ENCODE measurements around the gene GFAP.

Gene GFAP

GRCh38 chr17:44902135-44902760, 13.1 kb downstream of the GFAP start:
- no peak overlapping the region for H2AFZ ChIP-seq (ENCODE audit: low read length)
- H3K27ac ChIP-seq (replicated peaks; ENCODE audit: low read length) = no peak overlapping the region
- no peak overlapping the region for H3K18ac ChIP-seq (ENCODE audit: low read length)
- no peak overlapping the region for H4K8ac ChIP-seq (ENCODE audit: low read depth, low read length)
- peaks cover 5% of the 10 kb centered on the region for H3K79me1 ChIP-seq (ENCODE audit: low read depth, low read length)
- WGBS, 2 donors (ENCODE audit: extremely low coverage in 2 of 2, insufficient read length in 2 of 2, insufficient replicate concordance in 1 of 2) = no CpG with 5 or more reads among the region's 17 CpGs
- H2BK12ac ChIP-seq (ENCODE audit: low read length) = no peak overlapping the region
- no peak overlapping the region for H2BK15ac ChIP-seq (ENCODE audit: low read length)
- no peak overlapping the region for H3K4me2 ChIP-seq (ENCODE audit: insufficient read depth, low read length, poor library complexity, severe bottlenecking)
- no peak overlapping the region for H2BK5ac ChIP-seq (ENCODE audit: low read length)
- H2AK5ac ChIP-seq (ENCODE audit: low read depth, low read length) = no peak overlapping the region
- H3K36me3 ChIP-seq (replicated peaks in 1 of 2; ENCODE audit: control insufficient read depth in 2 of 2, insufficient read depth in 2 of 2, low read length in 2 of 2) = peaks cover 0 to 2% of the 10 kb centered on the region in 2 donors
- H3K27me3 ChIP-seq (ENCODE audit: control insufficient read depth in 3 of 3, insufficient read depth in 3 of 3, low read depth in 1 of 3, low read length in 3 of 3) = peaks cover 0 to under 1% (median 0%) of the 10 kb centered on the region in 3 experiments
- H3K23ac ChIP-seq (ENCODE audit: low read depth, low read length, poor library complexity) = no peak overlapping the region
- no peak overlapping the region for H3K14ac ChIP-seq (ENCODE audit: low read length)
- no peak overlapping the region for H3K4me3 ChIP-seq (ENCODE audit: low read length in 2 of 2)
- no peak overlapping the region for H3K4ac ChIP-seq (ENCODE audit: low read length)
- H4K91ac ChIP-seq (ENCODE audit: low read depth, low read length, poor library complexity) = no peak overlapping the region
- H3K4me1 ChIP-seq (ENCODE audit: control insufficient read depth in 2 of 2, insufficient read depth in 1 of 2, low read depth in 1 of 2, low read length in 2 of 2) = peaks cover 1 to 17% of the 10 kb centered on the region in 2 donors
- no peaks in the 10 kb centered on the region for H3K9me3 ChIP-seq (replicated peaks in 1 of 2; ENCODE audit: control insufficient read depth in 2 of 2, insufficient read depth in 1 of 2, low read depth in 1 of 2, low read length in 2 of 2)
- no peak for DNase-seq (ENCODE audit: low spot score)
- no peak overlapping the region for H2BK120ac ChIP-seq (ENCODE audit: low read depth, low read length)
- H3K9ac ChIP-seq (ENCODE audit: low read depth, low read length, poor library complexity) = no peak overlapping the region

- H2BK5ac ChIP-seq (ENCODE audit: low read length) = no peak overlapping the region
- H2AK5ac ChIP-seq (ENCODE audit: low read depth, low read length) = no peak overlapping the region
- no peak overlapping the region for H4K91ac ChIP-seq (ENCODE audit: low read depth, low read length, poor library complexity)
- no peak overlapping the region for H3K18ac ChIP-seq (ENCODE audit: low read length)
- peaks cover 1 to 16% of the 10 kb centered on the region in 2 donors for H3K4me1 ChIP-seq (ENCODE audit: control insufficient read depth in 2 of 2, insufficient read depth in 1 of 2, low read depth in 1 of 2, low read length in 2 of 2)
- peaks cover 2 to 3% of the 10 kb centered on the region in 2 donors for H3K36me3 ChIP-seq (replicated peaks in 1 of 2; ENCODE audit: control insufficient read depth in 2 of 2, insufficient read depth in 2 of 2, low read length in 2 of 2)
- H3K4ac ChIP-seq (ENCODE audit: low read length) = no peak overlapping the region
- no peak overlapping the region for H3K9ac ChIP-seq (ENCODE audit: low read depth, low read length, poor library complexity)
- DNase-seq (ENCODE audit: low spot score) = no peak
- no peak overlapping the region for H2AFZ ChIP-seq (ENCODE audit: low read length)
- H4K8ac ChIP-seq (ENCODE audit: low read depth, low read length) = no peak overlapping the region
- no peak overlapping the region for H3K4me2 ChIP-seq (ENCODE audit: insufficient read depth, low read length, poor library complexity, severe bottlenecking)
- no peak overlapping the region for H2BK120ac ChIP-seq (ENCODE audit: low read depth, low read length)
- H3K14ac ChIP-seq (ENCODE audit: low read length) = no peak overlapping the region
- H3K9me3 ChIP-seq (replicated peaks in 1 of 2; ENCODE audit: control insufficient read depth in 2 of 2, insufficient read depth in 1 of 2, low read depth in 1 of 2, low read length in 2 of 2) = no peaks in the 10 kb centered on the region
- H3K27me3 ChIP-seq (ENCODE audit: control insufficient read depth in 3 of 3, insufficient read depth in 3 of 3, low read depth in 1 of 3, low read length in 3 of 3) = no peaks in the 10 kb centered on the region
- no peak overlapping the region for H3K4me3 ChIP-seq (ENCODE audit: low read length in 2 of 2)
- no CpG with 5 or more reads among the region's 4 CpGs for WGBS, 2 donors (ENCODE audit: extremely low coverage in 2 of 2, insufficient read length in 2 of 2, insufficient replicate concordance in 1 of 2)
- no peak overlapping the region for H2BK15ac ChIP-seq (ENCODE audit: low read length)
- H3K23ac ChIP-seq (ENCODE audit: low read depth, low read length, poor library complexity) = no peak overlapping the region
- H2BK12ac ChIP-seq (ENCODE audit: low read length) = no peak overlapping the region
- H3K79me1 ChIP-seq (ENCODE audit: low read depth, low read length) = peaks cover 5% of the 10 kb centered on the region
- no peak overlapping the region for H3K27ac ChIP-seq (replicated peaks; ENCODE audit: low read length)
These were observed 13.8 kb downstream of the GFAP start for GRCh38 chr17:44901411-44901921.

GRCh38 chr17:44900894-44901293, 14.4 kb downstream of the GFAP start:
- H2BK12ac ChIP-seq (ENCODE audit: low read length) = no peak overlapping the region
- H3K9ac ChIP-seq (ENCODE audit: low read depth, low read length, poor library complexity) = no peak overlapping the region
- H3K23ac ChIP-seq (ENCODE audit: low read depth, low read length, poor library complexity) = no peak overlapping the region
- no peak overlapping the region for H3K18ac ChIP-seq (ENCODE audit: low read length)
- H3K4me2 ChIP-seq (ENCODE audit: insufficient read depth, low read length, poor library complexity, severe bottlenecking) = no peak overlapping the region
- H3K27ac ChIP-seq (replicated peaks; ENCODE audit: low read length) = no peak overlapping the region
- no peak overlapping the region for H2AK5ac ChIP-seq (ENCODE audit: low read depth, low read length)
- no peak overlapping the region for H4K8ac ChIP-seq (ENCODE audit: low read depth, low read length)
- no peak overlapping the region for H3K14ac ChIP-seq (ENCODE audit: low read length)
- H3K36me3 ChIP-seq (replicated peaks in 1 of 2; ENCODE audit: control insufficient read depth in 2 of 2, insufficient read depth in 2 of 2, low read length in 2 of 2) = peaks cover 2 to 8% of the 10 kb centered on the region in 2 donors
- no peaks in the 10 kb centered on the region for H3K27me3 ChIP-seq (ENCODE audit: control insufficient read depth in 3 of 3, insufficient read depth in 3 of 3, low read depth in 1 of 3, low read length in 3 of 3)
- WGBS, 2 donors (ENCODE audit: extremely low coverage in 2 of 2, insufficient read length in 2 of 2, insufficient replicate concordance in 1 of 2) = no CpG with 5 or more reads among the region's 3 CpGs
- H3K4me1 ChIP-seq (ENCODE audit: control insufficient read depth in 2 of 2, insufficient read depth in 1 of 2, low read depth in 1 of 2, low read length in 2 of 2) = peaks cover under 1 to 10% of the 10 kb centered on the region in 2 donors
- peaks cover 5% of the 10 kb centered on the region for H3K79me1 ChIP-seq (ENCODE audit: low read depth, low read length)
- no peak overlapping the region for H2AFZ ChIP-seq (ENCODE audit: low read length)
- no peak for DNase-seq (ENCODE audit: low spot score)
- H3K9me3 ChIP-seq (replicated peaks in 1 of 2; ENCODE audit: control insufficient read depth in 2 of 2, insufficient read depth in 1 of 2, low read depth in 1 of 2, low read length in 2 of 2) = no peaks in the 10 kb centered on the region
- H3K4ac ChIP-seq (ENCODE audit: low read length) = no peak overlapping the region
- no peak overlapping the region for H2BK5ac ChIP-seq (ENCODE audit: low read length)
- no peak overlapping the region for H3K4me3 ChIP-seq (ENCODE audit: low read length in 2 of 2)
- no peak overlapping the region for H2BK120ac ChIP-seq (ENCODE audit: low read depth, low read length)
- no peak overlapping the region for H2BK15ac ChIP-seq (ENCODE audit: low read length)
- H4K91ac ChIP-seq (ENCODE audit: low read depth, low read length, poor library complexity) = no peak overlapping the region

- Histone ChIP-seq H2BK120ac (ENCODE audit: low read depth, low read length) (no peak within 1 kb of the TSS), H3K4me1 (ENCODE audit: control insufficient read depth in 2 of 2, insufficient read depth in 1 of 2, low read depth in 1 of 2, low read length in 2 of 2) (peaks cover 0 to 3% of the 10 kb centered on the region in 2 donors), H3K27ac (replicated peaks; ENCODE audit: low read length) (peak within 1 kb of the TSS; percentile 76), H2BK5ac (ENCODE audit: low read length) (peak within 1 kb of the TSS; percentile 98), H4K8ac (ENCODE audit: low read depth, low read length) (no peak within 1 kb of the TSS), H3K36me3 (replicated peaks in 1 of 2; ENCODE audit: control insufficient read depth in 2 of 2, insufficient read depth in 2 of 2, low read length in 2 of 2) (peaks cover 5 to 24% of the 10 kb centered on the region in 2 donors), H3K4me2 (ENCODE audit: insufficient read depth, low read length, poor library complexity, severe bottlenecking) (peak within 1 kb of the TSS; percentile 75), H3K27me3 (ENCODE audit: control insufficient read depth in 3 of 3, insufficient read depth in 3 of 3, low read depth in 1 of 3, low read length in 3 of 3) (no peaks in the 10 kb centered on the region), H2AFZ (ENCODE audit: low read length) (peak within 1 kb of the TSS; percentile 98), H4K91ac (ENCODE audit: low read depth, low read length, poor library complexity) (no peak within 1 kb of the TSS), H3K14ac (ENCODE audit: low read length) (no peak within 1 kb of the TSS), H3K9ac (ENCODE audit: low read depth, low read length, poor library complexity) (peak within 1 kb of the TSS; percentile 83), H3K9me3 (replicated peaks in 1 of 2; ENCODE audit: control insufficient read depth in 2 of 2, insufficient read depth in 1 of 2, low read depth in 1 of 2, low read length in 2 of 2) (no peaks in the 10 kb centered on the region), H2AK5ac (ENCODE audit: low read depth, low read length) (no peak within 1 kb of the TSS), H3K4ac (ENCODE audit: low read length) (no peak within 1 kb of the TSS), H3K4me3 (ENCODE audit: low read length in 2 of 2) (peak within 1 kb of the TSS; percentile 90 to 95), H3K18ac (ENCODE audit: low read length) (peak within 1 kb of the TSS; percentile 98), H2BK12ac (ENCODE audit: low read length) (no peak within 1 kb of the TSS), H2BK15ac (ENCODE audit: low read length) (no peak within 1 kb of the TSS), H3K23ac (ENCODE audit: low read depth, low read length, poor library complexity) (peak within 1 kb of the TSS; percentile 68), H3K79me1 (ENCODE audit: low read depth, low read length) (peaks cover 5% of the 10 kb centered on the region)
- WGBS, 2 donors (ENCODE audit: extremely low coverage in 2 of 2, insufficient read length in 2 of 2, insufficient replicate concordance in 1 of 2) = no CpG with 5 or more reads among the region's 54 CpGs
- peak; percentile 92 for DNase-seq (ENCODE audit: low spot score)
These were observed 16.1 kb downstream of the GFAP start, which contains the start of gene EFTUD2 for GRCh38 chr17:44899074-44899782. Gene EFTUD2, minus strand, starts transcription at chr17:44899445. Its CDS starts 4,924 bp downstream, at chr17:44894521.
